ENCODE results near the gene RBMY1D.

DNA sequence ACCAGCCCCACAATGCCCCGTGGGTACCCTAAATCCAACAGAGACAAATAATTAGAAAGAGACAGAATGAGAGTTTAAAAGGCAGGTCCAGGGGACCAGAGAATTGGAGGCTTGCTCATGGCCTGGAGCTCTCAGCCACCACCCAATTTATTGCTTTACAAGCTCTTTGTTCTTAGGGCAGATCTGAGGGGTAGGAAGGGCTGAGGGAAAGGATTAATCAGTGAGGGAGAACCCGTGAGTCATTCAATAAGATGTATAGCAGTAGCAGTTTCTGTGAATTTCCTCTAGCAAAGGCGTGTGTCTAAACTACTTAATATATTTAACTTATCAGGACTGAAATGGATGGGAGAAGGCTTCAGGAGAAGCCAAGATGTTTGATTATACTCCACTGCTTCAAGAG is 48.8 kb downstream of the RBMY1D start:
- TF ChIP-seq, protein P1, sequence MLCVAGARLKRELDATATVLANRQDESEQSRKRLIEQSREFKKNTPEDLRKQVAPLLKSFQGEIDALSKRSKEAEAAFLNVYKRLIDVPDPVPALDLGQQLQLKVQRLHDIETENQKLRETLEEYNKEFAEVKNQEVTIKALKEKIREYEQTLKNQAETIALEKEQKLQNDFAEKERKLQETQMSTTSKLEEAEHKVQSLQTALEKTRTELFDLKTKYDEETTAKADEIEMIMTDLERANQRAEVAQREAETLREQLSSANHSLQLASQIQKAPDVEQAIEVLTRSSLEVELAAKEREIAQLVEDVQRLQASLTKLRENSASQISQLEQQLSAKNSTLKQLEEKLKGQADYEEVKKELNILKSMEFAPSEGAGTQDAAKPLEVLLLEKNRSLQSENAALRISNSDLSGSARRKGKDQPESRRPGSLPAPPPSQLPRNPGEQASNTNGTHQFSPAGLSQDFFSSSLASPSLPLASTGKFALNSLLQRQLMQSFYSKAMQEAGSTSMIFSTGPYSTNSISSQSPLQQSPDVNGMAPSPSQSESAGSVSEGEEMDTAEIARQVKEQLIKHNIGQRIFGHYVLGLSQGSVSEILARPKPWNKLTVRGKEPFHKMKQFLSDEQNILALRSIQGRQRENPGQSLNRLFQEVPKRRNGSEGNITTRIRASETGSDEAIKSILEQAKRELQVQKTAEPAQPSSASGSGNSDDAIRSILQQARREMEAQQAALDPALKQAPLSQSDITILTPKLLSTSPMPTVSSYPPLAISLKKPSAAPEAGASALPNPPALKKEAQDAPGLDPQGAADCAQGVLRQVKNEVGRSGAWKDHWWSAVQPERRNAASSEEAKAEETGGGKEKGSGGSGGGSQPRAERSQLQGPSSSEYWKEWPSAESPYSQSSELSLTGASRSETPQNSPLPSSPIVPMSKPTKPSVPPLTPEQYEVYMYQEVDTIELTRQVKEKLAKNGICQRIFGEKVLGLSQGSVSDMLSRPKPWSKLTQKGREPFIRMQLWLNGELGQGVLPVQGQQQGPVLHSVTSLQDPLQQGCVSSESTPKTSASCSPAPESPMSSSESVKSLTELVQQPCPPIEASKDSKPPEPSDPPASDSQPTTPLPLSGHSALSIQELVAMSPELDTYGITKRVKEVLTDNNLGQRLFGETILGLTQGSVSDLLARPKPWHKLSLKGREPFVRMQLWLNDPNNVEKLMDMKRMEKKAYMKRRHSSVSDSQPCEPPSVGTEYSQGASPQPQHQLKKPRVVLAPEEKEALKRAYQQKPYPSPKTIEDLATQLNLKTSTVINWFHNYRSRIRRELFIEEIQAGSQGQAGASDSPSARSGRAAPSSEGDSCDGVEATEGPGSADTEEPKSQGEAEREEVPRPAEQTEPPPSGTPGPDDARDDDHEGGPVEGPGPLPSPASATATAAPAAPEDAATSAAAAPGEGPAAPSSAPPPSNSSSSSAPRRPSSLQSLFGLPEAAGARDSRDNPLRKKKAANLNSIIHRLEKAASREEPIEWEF (IDR thresholded peaks at IDR 0.05; ENCODE audit: insufficient replicate concordance, low read depth, low read length): no peak
- no peak for TF ChIP-seq POLR2A (IDR thresholded peaks at IDR 0.05; ENCODE audit: low read depth, low read length)
- TF ChIP-seq, protein P2, sequence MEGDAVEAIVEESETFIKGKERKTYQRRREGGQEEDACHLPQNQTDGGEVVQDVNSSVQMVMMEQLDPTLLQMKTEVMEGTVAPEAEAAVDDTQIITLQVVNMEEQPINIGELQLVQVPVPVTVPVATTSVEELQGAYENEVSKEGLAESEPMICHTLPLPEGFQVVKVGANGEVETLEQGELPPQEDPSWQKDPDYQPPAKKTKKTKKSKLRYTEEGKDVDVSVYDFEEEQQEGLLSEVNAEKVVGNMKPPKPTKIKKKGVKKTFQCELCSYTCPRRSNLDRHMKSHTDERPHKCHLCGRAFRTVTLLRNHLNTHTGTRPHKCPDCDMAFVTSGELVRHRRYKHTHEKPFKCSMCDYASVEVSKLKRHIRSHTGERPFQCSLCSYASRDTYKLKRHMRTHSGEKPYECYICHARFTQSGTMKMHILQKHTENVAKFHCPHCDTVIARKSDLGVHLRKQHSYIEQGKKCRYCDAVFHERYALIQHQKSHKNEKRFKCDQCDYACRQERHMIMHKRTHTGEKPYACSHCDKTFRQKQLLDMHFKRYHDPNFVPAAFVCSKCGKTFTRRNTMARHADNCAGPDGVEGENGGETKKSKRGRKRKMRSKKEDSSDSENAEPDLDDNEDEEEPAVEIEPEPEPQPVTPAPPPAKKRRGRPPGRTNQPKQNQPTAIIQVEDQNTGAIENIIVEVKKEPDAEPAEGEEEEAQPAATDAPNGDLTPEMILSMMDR (IDR thresholded peaks at IDR 0.05 in 2 of 3, conservative IDR thresholded peaks at IDR 0.05 in 1 of 3; ENCODE audit: control insufficient read depth in 2 of 3, extremely low read depth in 1 of 3, insufficient read depth in 1 of 3, low read depth in 3 of 3, low read length in 3 of 3): no peak
- TF ChIP-seq, protein P3, sequence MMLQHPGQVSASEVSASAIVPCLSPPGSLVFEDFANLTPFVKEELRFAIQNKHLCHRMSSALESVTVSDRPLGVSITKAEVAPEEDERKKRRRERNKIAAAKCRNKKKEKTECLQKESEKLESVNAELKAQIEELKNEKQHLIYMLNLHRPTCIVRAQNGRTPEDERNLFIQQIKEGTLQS (IDR thresholded peaks at IDR 0.05; ENCODE audit: borderline replicate concordance, extremely low read depth, low read depth, low read length): no peak

All from GM12878 (cell line).